Thyroid gland (tissue), 4 donors: ENCODE results near the gene SPG7. TPM values are rescaled to one million over a fixed set of nuclear protein-coding genes. Genes with fewer than 3 reads are reported as not detected.

Experiments
- DNase-seq, 2 donors: peaks; one replicate each; pipeline ENCODE4 v3.0.0-alpha.2; 2019
- H3K27ac ChIP-seq, 3 donors: fragments of 200-600 bp; sonication (generic); 1 replicate in 2 of 3; 2 replicates in 1 of 3; pipeline ENCODE4 v1.5.1; 2016 to 2019; ENCODE audit warnings: mild to moderate bottlenecking in 1 of 3, moderate library complexity in 1 of 3
- H3K27me3 ChIP-seq: fragments of 200-600 bp; sonication (generic); one replicate; pipeline ENCODE4 v1.5.1; 2019
- H3K36me3 ChIP-seq, 2 donors: fragments of 200-600 bp; sonication (generic); one replicate each; pipeline ENCODE4 v1.5.1; 2016 to 2019
- H3K4me1 ChIP-seq, 2 donors: fragments of 200-600 bp; sonication (generic); one replicate each; pipeline ENCODE4 v1.5.1; 2017 to 2019
- H3K4me3 ChIP-seq, 3 donors: fragments of 200-600 bp; sonication (generic); replicated peaks in 1 of 3; 1 replicate in 2 of 3; 2 replicates in 1 of 3; pipeline ENCODE4 v1.5.1; 2016; ENCODE audit warnings: mild to moderate bottlenecking in 1 of 3
- H3K9me3 ChIP-seq: fragments of 200-600 bp; sonication (generic); one replicate; pipeline ENCODE4 v1.5.1; 2017
- CTCF ChIP-seq, 6 experiments: fragments of 200-600 bp in 3 of 6; fragments of 450-650 bp in 3 of 6; sonication (generic) in 3 of 6; IDR thresholded peaks; one replicate each; pipeline ENCODE4 v1.5.1; 2016 to 2019; ENCODE audit warnings: antibody characterized with exemption in 6 of 6, mild to moderate bottlenecking in 2 of 6, inconsistent platforms in 1 of 6, moderate library complexity in 1 of 6
- POLR2A ChIP-seq, 2 donors: fragments of 450-650 bp; IDR thresholded peaks; one replicate each; pipeline ENCODE4 v1.6.1; 2017; ENCODE audit warnings: antibody characterized with exemption in 2 of 2, mild to moderate bottlenecking in 2 of 2, moderate library complexity in 1 of 2
- WGBS, 2 donors: methylation state at CpG; one replicate each; pipeline ENCODE4 v1.1.5; 2017; 5-methylcytosine and 5-hydroxymethylcytosine counted together
- intact Hi-C: fragments of 100-400 bp; cut with DNase I; formaldehyde crosslinking; loops from one replicate; pipeline ENCODE4 v1.15.1; 2023
- total RNA-seq, 4 donors: library from RNA; depleted of rRNA; stranded (reverse); fragments of >200 nt; gene quantifications; one replicate each; pipeline ENCODE4 v1.2.3, GENCODE V29; 2016

Gene SPG7
- total RNA-seq, 4 donors from 2014 or later = 218 to 392 (median 285) TPM

DNA sequence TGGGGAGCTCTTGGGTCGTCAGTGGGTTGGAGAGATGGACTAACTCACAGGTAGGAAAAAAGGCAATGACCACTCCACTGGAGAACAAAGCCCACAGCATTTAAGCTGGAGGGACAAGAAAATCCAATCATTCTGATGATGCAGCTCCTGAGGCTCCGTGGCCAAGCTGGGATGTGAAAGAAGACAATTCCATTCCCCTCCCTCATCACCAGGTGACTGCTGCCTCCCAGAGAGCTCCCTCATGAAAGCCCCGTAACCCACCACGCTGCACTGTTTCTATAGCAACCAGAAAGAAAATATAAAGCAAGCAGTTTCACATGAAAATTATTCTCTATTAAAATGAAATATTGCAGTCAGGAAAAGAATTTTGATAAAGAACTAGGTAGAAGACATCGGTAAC, 33.1 kb upstream of the SPG7 start:
- no peak for DNase-seq
- Histone ChIP-seq H3K4me3 (no peak overlapping the region), H3K27me3 (no peaks in the 10 kb centered on the region), H3K9me3 (no peaks in the 10 kb centered on the region), H3K27ac (no peak overlapping the region), H3K4me1 (peaks cover 15 to 45% of the 10 kb centered on the region in 2 donors), H3K36me3 (no peaks in the 10 kb centered on the region)
- TF ChIP-seq POLR2A (IDR thresholded peaks at IDR 0.05) (no peak), CTCF (IDR thresholded peaks at IDR 0.05) (no peak)
- 74 to 78% methylated on average over 5 of the region's 5 CpGs for WGBS, 2 donors
- intact Hi-C loops = no loop called here

GRCh38 chr16:89476379-89476778, 31.8 kb upstream of the SPG7 start:
- Histone ChIP-seq H3K36me3 (no peaks in the 10 kb centered on the region), H3K4me1 (peaks cover 9 to 36% of the 10 kb centered on the region in 2 donors), H3K9me3 (no peaks in the 10 kb centered on the region), H3K4me3 (no peak overlapping the region), H3K27me3 (no peaks in the 10 kb centered on the region), H3K27ac (no peak overlapping the region)
- TF ChIP-seq POLR2A (IDR thresholded peaks at IDR 0.05) (no peak), CTCF (IDR thresholded peaks at IDR 0.05) (no peak)
- DNase-seq = no peak
- 85 to 94% methylated on average over 5 of the region's 5 CpGs for WGBS, 2 donors
- intact Hi-C loops = no loop called here

DNA sequence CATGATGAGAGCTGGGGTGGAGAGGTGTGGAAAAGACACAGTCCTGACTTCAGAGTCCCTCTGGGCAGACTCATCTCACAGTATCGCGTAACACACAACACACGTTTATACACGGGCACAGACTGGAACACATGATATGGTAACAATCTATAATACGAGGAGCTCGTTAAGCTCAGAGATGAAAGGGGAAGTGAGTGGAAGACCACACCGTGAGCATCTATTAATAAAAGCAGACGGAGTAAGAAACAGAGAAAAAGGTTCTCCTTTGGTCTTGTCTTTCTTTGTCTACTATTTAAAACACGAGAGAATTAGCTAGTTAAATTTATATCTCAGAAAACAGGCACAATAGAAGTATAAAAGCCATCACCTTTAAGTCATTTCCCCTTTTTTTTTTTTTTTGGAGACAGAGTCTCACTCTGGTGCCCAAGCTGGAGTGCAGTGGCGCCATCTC, 31.4 kb upstream of the SPG7 start:
- DNase-seq = no peak
- Histone ChIP-seq H3K9me3 (no peaks in the 10 kb centered on the region), H3K36me3 (no peaks in the 10 kb centered on the region), H3K4me3 (no peak overlapping the region), H3K27me3 (no peaks in the 10 kb centered on the region), H3K4me1 (peaks cover 10 to 35% of the 10 kb centered on the region in 2 donors), H3K27ac (no peak overlapping the region)
- TF ChIP-seq POLR2A (IDR thresholded peaks at IDR 0.05) (no peak), CTCF (IDR thresholded peaks at IDR 0.05) (no peak)
- 84 to 88% methylated on average over 10 of the region's 10 CpGs for WGBS, 2 donors
- intact Hi-C loops = no loop called here

- TF ChIP-seq CTCF (IDR thresholded peaks at IDR 0.05) (no peak), POLR2A (IDR thresholded peaks at IDR 0.05) (no peak)
- Histone ChIP-seq H3K9me3 (no peaks in the 10 kb centered on the region), H3K36me3 (no peaks in the 10 kb centered on the region), H3K27ac (no peak overlapping the region), H3K4me3 (no peak overlapping the region), H3K27me3 (no peaks in the 10 kb centered on the region), H3K4me1 (peaks cover 18 to 41% of the 10 kb centered on the region in 2 donors)
- DNase-seq = no peak
- WGBS, 2 donors = 86 to 88% methylated on average over 14 of the region's 14 CpGs
- intact Hi-C loops = no loop called here
Measured at GRCh38 chr16:89478576-89479221, 29.5 kb upstream of the SPG7 start.

DNA sequence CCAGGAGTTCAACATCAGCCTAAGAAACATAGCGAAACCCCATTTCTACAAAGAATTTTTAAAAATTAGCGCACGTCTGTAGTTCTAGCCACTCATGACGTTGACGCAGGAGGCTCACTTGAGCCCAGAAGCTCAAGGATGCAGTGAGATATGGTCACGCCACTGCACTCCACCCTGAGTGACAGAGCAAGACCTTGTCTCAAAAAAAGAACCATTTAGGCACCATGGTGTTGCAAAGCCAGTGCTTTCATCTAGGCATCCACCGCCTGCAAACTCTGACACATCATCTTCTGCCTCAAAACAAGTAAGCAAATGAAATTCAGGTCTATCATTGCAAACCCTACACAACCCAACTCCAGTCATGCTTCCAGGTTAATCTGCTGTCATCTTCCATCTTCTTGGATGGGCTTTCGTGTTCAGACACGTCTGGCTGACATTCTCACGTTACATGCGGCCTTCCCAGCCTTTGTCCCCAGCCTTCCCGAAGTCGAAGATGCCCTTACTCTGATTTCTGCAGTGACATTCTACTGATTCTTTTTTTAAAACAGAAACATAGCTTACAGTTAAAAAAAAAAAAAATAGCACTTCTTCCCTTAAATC, 26.7 kb upstream of the SPG7 start:
- Histone ChIP-seq H3K4me1 (peaks cover 21 to 33% of the 10 kb centered on the region in 2 donors), H3K9me3 (no peaks in the 10 kb centered on the region), H3K4me3 (no peak overlapping the region), H3K36me3 (no peaks in the 10 kb centered on the region), H3K27me3 (no peaks in the 10 kb centered on the region), H3K27ac (no peak overlapping the region)
- TF ChIP-seq CTCF (IDR thresholded peaks at IDR 0.05) (no peak), POLR2A (IDR thresholded peaks at IDR 0.05) (no peak)
- intact Hi-C loops = no loop called here
- DNase-seq = no peak
- whole genome bisulfite sequencing, 2 donors = 87 to 93% methylated on average over 13 of the region's 13 CpGs
